IMR-90 (cell line): ENCODE results near the gene PAPLN. TPM values are rescaled to one million over a fixed set of nuclear protein-coding genes. Genes with fewer than 3 reads are reported as not detected.

Experiments used
- ATAC-seq: fragments of 200-7000 bp; cut with Tn5 transposase; 2 replicates; pipeline ENCODE4 v1.9.1; 2020; ENCODE audit warnings: low read depth, mild to moderate bottlenecking, moderate library complexity
- BruUV-seq: library from RNA; stranded (reverse); fragments of 400-500 nt; replicated peaks from 2 replicates; lab custom pipeline; 2021; lab: Mats Ljungman, UMichigan
- CTCF ChIA-PET: fragments of 300-600 bp; formaldehyde crosslinking; extraction: SDS; loops from one replicate; lab custom pipeline; 2021; ENCODE audit warnings: antibody characterized with exemption; lab: Yijun Ruan, JAX
- POLR2A ChIA-PET: fragments of 300-600 bp; sonication (Branson Sonifier 250); formaldehyde crosslinking; loops from one replicate; lab custom pipeline; 2022; ENCODE audit warnings: antibody characterized with exemption; ENCODE audit not compliant: unreplicated experiment; lab: Charles Lee
- DNase-seq: peaks from one replicate; pipeline ENCODE4 v3.0.0; 2013
- H2AFZ ChIP-seq: replicated peaks from 2 replicates; pipeline ENCODE3; 2013; ENCODE audit warnings: low read length, mild to moderate bottlenecking; ENCODE audit not compliant: poor library complexity
- H2AK5ac ChIP-seq: 2 replicates; pipeline ENCODE4 v1.6.1; 2013; ENCODE audit warnings: low read depth, low read length, inconsistent platforms
- H2AK9ac ChIP-seq: replicated peaks from 2 replicates; pipeline ENCODE3; 2013; ENCODE audit warnings: mild to moderate bottlenecking, low read depth, low read length, moderate library complexity; ENCODE audit not compliant: poor library complexity
- H2BK120ac ChIP-seq: 2 replicates; pipeline ENCODE4 v1.6.1; 2013; ENCODE audit warnings: low read depth, low read length, inconsistent platforms
- H2BK15ac ChIP-seq: 3 replicates; pipeline ENCODE4 v1.6.1; 2013; ENCODE audit warnings: low read depth, low read length, inconsistent platforms
- H2BK20ac ChIP-seq: 2 replicates; pipeline ENCODE4 v1.6.1; 2013; ENCODE audit warnings: low read depth, mild to moderate bottlenecking, inconsistent platforms, low read length, moderate library complexity
- H2BK5ac ChIP-seq: 2 replicates; pipeline ENCODE4 v1.6.1; 2013; ENCODE audit warnings: mild to moderate bottlenecking, low read depth, low read length, inconsistent platforms; ENCODE audit not compliant: poor library complexity, severe bottlenecking
- H3K14ac ChIP-seq: replicated peaks from 2 replicates; pipeline ENCODE4 v1.6.1; 2013; ENCODE audit warnings: low read depth, low read length, inconsistent platforms
- H3K18ac ChIP-seq: 2 replicates; pipeline ENCODE4 v1.6.1; 2013; ENCODE audit warnings: low read depth, low read length, control low read depth
- H3K23ac ChIP-seq: 2 replicates; pipeline ENCODE4 v1.6.1; 2013; ENCODE audit warnings: low read depth, low read length, inconsistent platforms
- H3K27ac ChIP-seq: 2 replicates; pipeline ENCODE4 v1.5.1; 2013; ENCODE audit warnings: mild to moderate bottlenecking, control low read depth, low read length; ENCODE audit not compliant: insufficient read depth
- H3K27me3 ChIP-seq: 2 replicates; pipeline ENCODE4 v1.6.1; 2013; ENCODE audit warnings: low read length; ENCODE audit not compliant: control insufficient read depth, insufficient read depth
- H3K36me3 ChIP-seq: 2 replicates; pipeline ENCODE4 v1.6.1; 2013; ENCODE audit warnings: low read length, mixed read lengths; ENCODE audit not compliant: control insufficient read depth, insufficient read depth
- H3K4ac ChIP-seq: 2 replicates; pipeline ENCODE4 v1.6.1; 2013; ENCODE audit warnings: low read depth, low read length, inconsistent platforms
- H3K4me1 ChIP-seq: 2 replicates; pipeline ENCODE4 v1.6.1; 2013; ENCODE audit warnings: low read length, mixed read lengths; ENCODE audit not compliant: control insufficient read depth, insufficient read depth
- H3K4me2 ChIP-seq: 2 replicates; pipeline ENCODE4 v1.6.1; 2013; ENCODE audit warnings: low read depth, mild to moderate bottlenecking, control low read depth, low read length, moderate library complexity
- H3K4me3 ChIP-seq: 2 replicates; pipeline ENCODE4 v1.5.1; 2013; ENCODE audit warnings: low read depth, mild to moderate bottlenecking, control low read depth, low read length, moderate library complexity; ENCODE audit not compliant: insufficient read depth
- H3K56ac ChIP-seq: 2 replicates; pipeline ENCODE4 v1.6.1; 2013; ENCODE audit warnings: low read length, inconsistent platforms; ENCODE audit not compliant: insufficient read depth; ENCODE audit errors: extremely low read depth
- H3K79me1 ChIP-seq, 2 experiments: 2 replicates each; pipeline ENCODE4 v1.6.1; 2013; ENCODE audit warnings: low read length in 2 of 2, inconsistent platforms in 1 of 2, low read depth in 1 of 2
- H3K9ac ChIP-seq: 2 replicates; pipeline ENCODE4 v1.6.1; 2013; ENCODE audit warnings: low read depth, low read length, control low read depth
- H3K9me1 ChIP-seq: 2 replicates; pipeline ENCODE4 v1.6.1; 2013; ENCODE audit warnings: low read length, inconsistent platforms; ENCODE audit not compliant: insufficient read depth
- H3K9me3 ChIP-seq: 2 replicates; pipeline ENCODE4 v1.6.1; 2013; ENCODE audit warnings: low read length; ENCODE audit not compliant: control insufficient read depth, insufficient read depth
- H4K20me1 ChIP-seq: 2 replicates; pipeline ENCODE4 v1.6.1; 2013; ENCODE audit warnings: low read length, inconsistent platforms; ENCODE audit not compliant: insufficient read depth
- H4K5ac ChIP-seq: 2 replicates; pipeline ENCODE4 v1.6.1; 2013; ENCODE audit warnings: mild to moderate bottlenecking, low read depth, low read length, control low read depth
- H4K8ac ChIP-seq, 2 experiments: 2 replicates each; pipeline ENCODE4 v1.6.1; 2013; ENCODE audit warnings: low read depth in 2 of 2, low read length in 2 of 2, control low read depth in 1 of 2, inconsistent platforms in 1 of 2
- H4K91ac ChIP-seq: 2 replicates; pipeline ENCODE4 v1.6.1; 2013; ENCODE audit warnings: low read depth, low read length, inconsistent platforms; ENCODE audit not compliant: insufficient read depth
- MAZ ChIP-seq: IDR thresholded peaks from 2 replicates; pipeline ENCODE4 v1.6.1; 2012; ENCODE audit warnings: low read depth, mild to moderate bottlenecking, low read length, improper control_type of control experiment, moderate library complexity, borderline replicate concordance
- MXI1 ChIP-seq: IDR thresholded peaks from 2 replicates; pipeline ENCODE4 v1.6.1; 2012; ENCODE audit warnings: low read depth, mild to moderate bottlenecking, low read length, moderate library complexity, borderline replicate concordance
- RCOR1 ChIP-seq: IDR thresholded peaks from 2 replicates; pipeline ENCODE4 v1.6.1; 2012; ENCODE audit warnings: mild to moderate bottlenecking, low read length, improper control_type of control experiment; ENCODE audit not compliant: insufficient replicate concordance
- WGBS, 2 experiments: methylation state at CpG; one replicate each; pipeline versions ENCODE4 v1.1.5 to v1.1.7; 2013; ENCODE audit warnings: missing lambda C conversion rate in 2 of 2; ENCODE audit not compliant: insufficient read length in 1 of 2; ENCODE audit errors: extremely low coverage in 2 of 2; 5-methylcytosine and 5-hydroxymethylcytosine counted together
- dilution Hi-C: fragments of 300-500 bp; cut with HindIII; formaldehyde crosslinking; loops from one replicate; pipeline ENCODE4 v1.14.3; 2018; ENCODE audit warnings: low sequenced_read_pairs; ENCODE audit not compliant: unreplicated experiment
- in situ Hi-C: fragments of 300-500 bp; cut with MboI; formaldehyde crosslinking; loops from 3 replicates; pipeline ENCODE4 v1.14.3; 2019; ENCODE audit warnings: low sequenced_read_pairs, inconsistent platforms, mixed read lengths
- intact Hi-C: fragments of 100-400 bp; cut with micrococcal nuclease; formaldehyde crosslinking; loops from 2 replicates; pipeline ENCODE4 v1.10.0; 2022
- polyA plus RNA-seq, 3 experiments: library from polyadenylated mRNA; depleted of rRNA; stranded (reverse); fragments of >200 nt; gene quantifications; 2 replicates each; pipeline ENCODE4 v1.2.3, GENCODE V29; 2012; ENCODE audit warnings: low replicate concordance in 1 of 3
- total RNA-seq: library from RNA; depleted of rRNA; stranded (reverse); fragments of >200 nt; gene quantifications from 2 replicates; pipeline ENCODE4 v1.2.3, GENCODE V29; 2012
- TF ChIP-seq, protein P1 (sequence below): fragments of 150-350 bp; IDR thresholded peaks from 2 replicates; pipeline ENCODE4 v1.6.1; 2017; ENCODE audit warnings: mild to moderate bottlenecking, antibody characterized with exemption, low read length, low read depth

Gene PAPLN
- total and polyA plus RNA-seq, 2 of the 4 experiments (the other 2 are of a cell fraction) = 0.36 to 1.2 TPM

DNA sequence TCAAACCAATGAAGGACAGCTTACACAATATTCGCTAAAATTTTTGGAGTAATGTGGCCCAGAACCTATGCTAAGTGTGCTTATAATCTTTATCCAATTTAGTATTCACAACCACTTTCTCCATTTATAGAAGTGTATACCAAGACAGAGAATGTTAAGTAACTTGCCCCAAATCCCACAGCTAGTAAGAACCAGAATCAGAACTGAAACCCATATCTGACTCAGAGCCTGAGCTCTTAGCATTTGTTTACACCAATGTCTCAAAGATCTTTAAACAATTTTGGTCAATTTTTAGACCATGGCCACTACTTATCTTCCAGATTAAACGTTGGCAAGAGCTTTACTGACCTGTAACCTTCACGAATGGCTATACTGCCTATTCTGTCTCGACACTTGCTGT is 53.0 kb downstream of the PAPLN start:
- no peaks in the 10 kb centered on the region for H3K4me1 ChIP-seq
- H3K14ac ChIP-seq = no peak overlapping the region
- no peak overlapping the region for H3K18ac ChIP-seq
- H2BK15ac ChIP-seq = no peak overlapping the region
- H2BK120ac ChIP-seq = no peak overlapping the region
- no peak overlapping the region for H3K56ac ChIP-seq
- in situ Hi-C loops = no loop called here
- no CpG with 5 or more reads among the region's 4 CpGs for WGBS, 2 experiments
- ChIA-PET CTCF (no interaction called here), POLR2A (interaction anchor here (0.6 kb wide), 1 partner anchor 112 kb away, joined by 3 read pairs; no protein-coding TSS in a partner anchor)
- H4K5ac ChIP-seq = no peak overlapping the region
- no peak overlapping the region for H3K9ac ChIP-seq
- no peak overlapping the region for H3K23ac ChIP-seq
- DNase-seq (peak; percentile 37), ATAC-seq (peak; percentile 65)
- no peak overlapping the region for H2BK5ac ChIP-seq
- no peak overlapping the region for H3K4me3 ChIP-seq
- no peaks in the 10 kb centered on the region for H3K9me3 ChIP-seq
- H2AFZ ChIP-seq = no peak overlapping the region
- no peak overlapping the region for H2AK9ac ChIP-seq
- H3K4ac ChIP-seq = no peak overlapping the region
- H4K91ac ChIP-seq = no peak overlapping the region
- H3K36me3 ChIP-seq = peaks cover 15% of the 10 kb centered on the region
- TF ChIP-seq MXI1 = no peak
- TF ChIP-seq RCOR1 = no peak
- TF ChIP-seq MAZ = no peak
- TF ChIP-seq, protein P1, sequence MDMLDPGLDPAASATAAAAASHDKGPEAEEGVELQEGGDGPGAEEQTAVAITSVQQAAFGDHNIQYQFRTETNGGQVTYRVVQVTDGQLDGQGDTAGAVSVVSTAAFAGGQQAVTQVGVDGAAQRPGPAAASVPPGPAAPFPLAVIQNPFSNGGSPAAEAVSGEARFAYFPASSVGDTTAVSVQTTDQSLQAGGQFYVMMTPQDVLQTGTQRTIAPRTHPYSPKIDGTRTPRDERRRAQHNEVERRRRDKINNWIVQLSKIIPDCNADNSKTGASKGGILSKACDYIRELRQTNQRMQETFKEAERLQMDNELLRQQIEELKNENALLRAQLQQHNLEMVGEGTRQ = no peak
- no peak overlapping the region for H2AK5ac ChIP-seq
- no peaks in the 10 kb centered on the region for H3K27me3 ChIP-seq
- peaks cover 7 to 48% of the 10 kb centered on the region in 2 experiments for H3K79me1 ChIP-seq
- H4K8ac ChIP-seq = no peak overlapping the region
- no TSS peak for BruUV-seq
- H3K4me2 ChIP-seq = no peak overlapping the region
- dilution Hi-C loops = loop anchor here (25.0 kb wide), 1 partner anchor 172 kb away; the partner anchor contains the start of gene NUMB
- H2BK20ac ChIP-seq = no peak overlapping the region
- peaks cover 4% of the 10 kb centered on the region for H3K9me1 ChIP-seq
- H4K20me1 ChIP-seq = peaks cover 17% of the 10 kb centered on the region; the same call in 1 of the 2 replicates
- no peak overlapping the region for H3K27ac ChIP-seq
- intact Hi-C loops = loop anchor here (10.0 kb wide), 1 partner anchor 345 kb away; no protein-coding TSS in a partner anchor
